ENCODE measurements around the gene FHDC1.

GRCh38 chr4:152996672-152997071 is 60.5 kb downstream of the FHDC1 start:
- TF ChIP-seq, protein P1, sequence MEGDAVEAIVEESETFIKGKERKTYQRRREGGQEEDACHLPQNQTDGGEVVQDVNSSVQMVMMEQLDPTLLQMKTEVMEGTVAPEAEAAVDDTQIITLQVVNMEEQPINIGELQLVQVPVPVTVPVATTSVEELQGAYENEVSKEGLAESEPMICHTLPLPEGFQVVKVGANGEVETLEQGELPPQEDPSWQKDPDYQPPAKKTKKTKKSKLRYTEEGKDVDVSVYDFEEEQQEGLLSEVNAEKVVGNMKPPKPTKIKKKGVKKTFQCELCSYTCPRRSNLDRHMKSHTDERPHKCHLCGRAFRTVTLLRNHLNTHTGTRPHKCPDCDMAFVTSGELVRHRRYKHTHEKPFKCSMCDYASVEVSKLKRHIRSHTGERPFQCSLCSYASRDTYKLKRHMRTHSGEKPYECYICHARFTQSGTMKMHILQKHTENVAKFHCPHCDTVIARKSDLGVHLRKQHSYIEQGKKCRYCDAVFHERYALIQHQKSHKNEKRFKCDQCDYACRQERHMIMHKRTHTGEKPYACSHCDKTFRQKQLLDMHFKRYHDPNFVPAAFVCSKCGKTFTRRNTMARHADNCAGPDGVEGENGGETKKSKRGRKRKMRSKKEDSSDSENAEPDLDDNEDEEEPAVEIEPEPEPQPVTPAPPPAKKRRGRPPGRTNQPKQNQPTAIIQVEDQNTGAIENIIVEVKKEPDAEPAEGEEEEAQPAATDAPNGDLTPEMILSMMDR (IDR thresholded peaks at IDR 0.05; ENCODE audit: low read depth, low read length): no peak
- no peak for TF ChIP-seq EZH2phosphoT487 (IDR thresholded peaks at IDR 0.05; ENCODE audit: low read depth)
